ACC112 (cell line): Measurements from ENCODE around the gene NCF4.

Source experiments
- H2AFZ ChIP-seq: fragments of 200-600 bp; sonication (generic); one replicate; pipeline ENCODE4 v1.6.0; 2017; ENCODE audit warnings: antibody characterized with exemption, low read length; ENCODE audit not compliant: unreplicated experiment
- H3K27ac ChIP-seq: fragments of 200-600 bp; sonication (generic); 2 replicates; pipeline ENCODE4 v1.5.1; 2014; ENCODE audit warnings: low read depth, mild to moderate bottlenecking, antibody characterized with exemption, low read length, moderate library complexity
- H3K27me3 ChIP-seq: fragments of 200-600 bp; sonication (generic); 2 replicates; pipeline ENCODE4 v1.6.1; 2014; ENCODE audit warnings: mild to moderate bottlenecking, antibody characterized with exemption, low read length, moderate library complexity, mixed read lengths; ENCODE audit not compliant: insufficient read depth
- H3K36me3 ChIP-seq: fragments of 200-600 bp; sonication (generic); 2 replicates; pipeline ENCODE4 v1.6.1; 2016; ENCODE audit warnings: mild to moderate bottlenecking, antibody characterized with exemption, low read length, moderate library complexity, mixed read lengths; ENCODE audit not compliant: insufficient read depth
- H3K4me1 ChIP-seq: fragments of 200-600 bp; sonication (generic); one replicate; pipeline ENCODE4 v1.6.1; 2016; ENCODE audit warnings: low read length, mixed read lengths; ENCODE audit not compliant: insufficient read depth, unreplicated experiment, control insufficient read depth
- H3K4me3 ChIP-seq: fragments of 200-600 bp; sonication (generic); 2 replicates; pipeline ENCODE4 v1.5.1; 2014; ENCODE audit warnings: mild to moderate bottlenecking, low read depth, low read length
- H3K79me2 ChIP-seq: fragments of 200-600 bp; sonication (generic); one replicate; pipeline ENCODE4 v1.6.0; 2016; ENCODE audit warnings: low read length; ENCODE audit not compliant: control insufficient read depth, unreplicated experiment, insufficient read depth

Gene NCF4

GRCh38 chr22:36856121-36856791 lies 4.5 kb upstream of the NCF4 start:
- H3K27me3 ChIP-seq = peaks cover 19% of the 10 kb centered on the region; the same call in 1 of the 2 replicates
- H3K27ac ChIP-seq = no peak overlapping the region
- no peaks in the 10 kb centered on the region for H3K36me3 ChIP-seq
- no peak overlapping the region for H3K4me3 ChIP-seq
- no peaks in the 10 kb centered on the region for H3K4me1 ChIP-seq
- no peak overlapping the region for H2AFZ ChIP-seq
- no peaks in the 10 kb centered on the region for H3K79me2 ChIP-seq

GRCh38 chr22:36856792-36857135 lies 4.0 kb upstream of the NCF4 start:
- Histone ChIP-seq H3K4me3 (no peak overlapping the region), H3K27ac (no peak overlapping the region), H3K36me3 (no peaks in the 10 kb centered on the region), H3K79me2 (no peaks in the 10 kb centered on the region), H2AFZ (no peak overlapping the region), H3K27me3 (peaks cover 14% of the 10 kb centered on the region; the same call in 1 of the 2 replicates), H3K4me1 (no peaks in the 10 kb centered on the region)

- Histone ChIP-seq H2AFZ (no peak overlapping the region), H3K27ac (no peak overlapping the region), H3K4me3 (no peak overlapping the region), H3K36me3 (no peaks in the 10 kb centered on the region), H3K4me1 (no peaks in the 10 kb centered on the region), H3K79me2 (no peaks in the 10 kb centered on the region), H3K27me3 (peaks cover 12% of the 10 kb centered on the region; the same call in 1 of the 2 replicates)
These were observed 2.6 kb upstream of the NCF4 start for GRCh38 chr22:36858156-36858555.

- no peaks in the 10 kb centered on the region for H3K79me2 ChIP-seq
- H3K27ac ChIP-seq = no peak overlapping the region
- H2AFZ ChIP-seq = no peak overlapping the region
- H3K4me3 ChIP-seq = no peak overlapping the region
- H3K36me3 ChIP-seq = no peaks in the 10 kb centered on the region
- no peaks in the 10 kb centered on the region for H3K4me1 ChIP-seq
- H3K27me3 ChIP-seq = peaks cover 12% of the 10 kb centered on the region; the same call in 1 of the 2 replicates
These were observed 1.8 kb upstream of the NCF4 start for GRCh38 chr22:36858966-36859365.

GRCh38 chr22:36860017-36860416 lies 789 bp upstream of the NCF4 start:
- peaks cover 12% of the 10 kb centered on the region; the same call in 1 of the 2 replicates for H3K27me3 ChIP-seq
- no peak overlapping the region for H3K4me3 ChIP-seq
- H3K79me2 ChIP-seq = no peaks in the 10 kb centered on the region
- no peaks in the 10 kb centered on the region for H3K4me1 ChIP-seq
- H3K36me3 ChIP-seq = no peaks in the 10 kb centered on the region
- no peak overlapping the region for H3K27ac ChIP-seq
- no peak overlapping the region for H2AFZ ChIP-seq

- Histone ChIP-seq H3K27ac (no peak overlapping the region), H2AFZ (no peak overlapping the region), H3K79me2 (no peaks in the 10 kb centered on the region), H3K36me3 (no peaks in the 10 kb centered on the region), H3K27me3 (peaks cover 12% of the 10 kb centered on the region; the same call in 1 of the 2 replicates), H3K4me1 (no peaks in the 10 kb centered on the region), H3K4me3 (no peak overlapping the region)
These were observed 377 bp upstream of the NCF4 start for GRCh38 chr22:36860438-36860820.

GRCh38 chr22:36862251-36863242 lies 1.7 kb downstream of the NCF4 start:
- Histone ChIP-seq H3K79me2 (no peaks in the 10 kb centered on the region), H3K27ac (no peak overlapping the region), H3K36me3 (no peaks in the 10 kb centered on the region), H3K4me1 (no peaks in the 10 kb centered on the region), H3K27me3 (peaks cover 5% of the 10 kb centered on the region; the same call in 1 of the 2 replicates), H2AFZ (no peak overlapping the region), H3K4me3 (no peak overlapping the region)

GRCh38 chr22:36863281-36863680 lies 2.5 kb downstream of the NCF4 start:
- no peaks in the 10 kb centered on the region for H3K79me2 ChIP-seq
- H3K27me3 ChIP-seq = no peaks in the 10 kb centered on the region
- no peak overlapping the region for H2AFZ ChIP-seq
- H3K4me1 ChIP-seq = no peaks in the 10 kb centered on the region
- H3K36me3 ChIP-seq = no peaks in the 10 kb centered on the region
- H3K27ac ChIP-seq = no peak overlapping the region
- H3K4me3 ChIP-seq = no peak overlapping the region

GRCh38 chr22:36863979-36864378 lies 3.2 kb downstream of the NCF4 start:
- Histone ChIP-seq H3K79me2 (no peaks in the 10 kb centered on the region), H3K4me3 (no peak overlapping the region), H3K4me1 (no peaks in the 10 kb centered on the region), H3K27ac (no peak overlapping the region), H2AFZ (no peak overlapping the region), H3K27me3 (no peaks in the 10 kb centered on the region), H3K36me3 (no peaks in the 10 kb centered on the region)

GRCh38 chr22:36864454-36865215 lies 3.8 kb downstream of the NCF4 start:
- Histone ChIP-seq H3K27me3 (no peaks in the 10 kb centered on the region), H3K36me3 (no peaks in the 10 kb centered on the region), H3K79me2 (no peaks in the 10 kb centered on the region), H3K27ac (no peak overlapping the region), H3K4me1 (no peaks in the 10 kb centered on the region), H2AFZ (no peak overlapping the region), H3K4me3 (no peak overlapping the region)
